K562 (cell line): ENCODE measurements around the gene HOXC10. TPM values are rescaled to one million over a fixed set of nuclear protein-coding genes. Genes with fewer than 3 reads are reported as not detected.
A peak's percentile ranks its signal among the peaks of the same experiment; 100 is the strongest.

Experiments
- ATAC-seq: fragments of 200-7000 bp; cut with Tn5 transposase; 3 replicates; pipeline ENCODE4 v1.9.1; 2020; ENCODE audit warnings: moderate library complexity
- BruUV-seq: library from RNA; stranded (reverse); fragments of 400-500 nt; replicated peaks from 2 replicates; lab custom pipeline; 2021; lab: Mats Ljungman, UMichigan
- CTCF ChIA-PET: fragments of 300-600 bp; formaldehyde crosslinking; extraction: SDS; loops from one replicate; lab custom pipeline; 2021; ENCODE audit warnings: low intra/inter-chr PET ratio; lab: Yijun Ruan, JAX
- POLR2A ChIA-PET: fragments of 300-600, 350-650 bp; sonication (Branson Sonifier 250); formaldehyde crosslinking; extraction: SDS; loops from one replicate; lab custom pipeline; 2021; ENCODE audit warnings: antibody characterized with exemption, inconsistent platforms; lab: Yijun Ruan, JAX
- DNase-seq, 4 experiments: peaks; one replicate each; pipeline versions ENCODE4 v3.0.0 to v3.0.0-alpha.2; 2011 to 2018; ENCODE audit warnings: low spot score in 3 of 4, mixed read lengths in 3 of 4; ENCODE audit errors: extremely low read depth in 1 of 4
- FAIRE-seq: peaks from 2 replicates; lab custom pipeline; 2011; peaks lifted over from hg19 to GRCh38; lab: Jason Lieb, UNC
- H2AFZ ChIP-seq: 2 replicates; pipeline ENCODE4 v1.6.0; 2011; ENCODE audit warnings: low read depth, low read length, control low read depth, inconsistent platforms
- H3K27ac ChIP-seq: fragments of 200-600 bp; 3 replicates; pipeline ENCODE4 v1.8.0; 2011; ENCODE audit warnings: low read depth, mild to moderate bottlenecking, control low read depth, inconsistent platforms, low read length, moderate library complexity, mixed read lengths; ENCODE audit errors: extremely low read depth
- H3K27me3 ChIP-seq, 2 experiments: fragments of 300-600 bp in 1 of 2; 2 replicates in 1 of 2; 3 replicates in 1 of 2; pipeline versions ENCODE4 v1.6.0 to v1.8.0; 2011; ENCODE audit warnings: inconsistent platforms in 2 of 2, low read length in 2 of 2, mild to moderate bottlenecking in 1 of 2, mixed read lengths in 1 of 2, moderate library complexity in 1 of 2; ENCODE audit not compliant: control insufficient read depth in 2 of 2, insufficient read depth in 2 of 2
- H3K36me3 ChIP-seq: fragments of 300-600 bp; 3 replicates; pipeline ENCODE4 v1.8.0; 2011; ENCODE audit warnings: mild to moderate bottlenecking, low read length, inconsistent platforms; ENCODE audit not compliant: control insufficient read depth, insufficient read depth
- H3K4me1 ChIP-seq, 2 experiments: fragments of 200-600 bp in 1 of 2; replicated peaks in 1 of 2; 2 replicates in 1 of 2; 3 replicates in 1 of 2; pipeline versions ENCODE4 v1.5.1 to v1.8.0; 2011; ENCODE audit warnings: inconsistent platforms in 2 of 2, low read length in 2 of 2, mild to moderate bottlenecking in 1 of 2, mixed read lengths in 1 of 2, moderate library complexity in 1 of 2; ENCODE audit not compliant: control insufficient read depth in 2 of 2, insufficient read depth in 2 of 2
- H3K4me2 ChIP-seq: 2 replicates; pipeline ENCODE4 v1.6.1; 2011; ENCODE audit warnings: low read length, control low read depth, inconsistent platforms, mixed read lengths; ENCODE audit not compliant: insufficient read depth
- H3K4me3 ChIP-seq: fragments of 200-600 bp; sonication (generic), shearing (Covaris generic); 2 replicates; pipeline ENCODE4 v1.5.1; 2016; ENCODE audit warnings: control low read depth, inconsistent platforms
- H3K79me2 ChIP-seq: fragments of 200-600 bp; 3 replicates; pipeline ENCODE4 v1.8.0; 2011; ENCODE audit warnings: low read length, inconsistent platforms; ENCODE audit not compliant: control insufficient read depth, insufficient read depth
- H3K9ac ChIP-seq, 2 experiments: 2 replicates each; pipeline versions ENCODE4 v1.6.0 to v1.6.1; 2011; ENCODE audit warnings: low read depth in 2 of 2, low read length in 2 of 2, control low read depth in 1 of 2, inconsistent platforms in 1 of 2, mild to moderate bottlenecking in 1 of 2, mixed read lengths in 1 of 2; ENCODE audit not compliant: insufficient read depth in 1 of 2
- H3K9me1 ChIP-seq: one replicate; pipeline ENCODE4 v1.6.0; 2011; ENCODE audit warnings: inconsistent platforms, mild to moderate bottlenecking, low read length, moderate library complexity; ENCODE audit not compliant: control insufficient read depth, insufficient read depth
- H3K9me3 ChIP-seq: replicated peaks from 2 replicates; pipeline ENCODE4 v1.5.1; 2011; ENCODE audit warnings: low read depth, low read length, inconsistent platforms; ENCODE audit not compliant: control insufficient read depth, insufficient read depth
- H4K20me1 ChIP-seq: replicated peaks from 2 replicates; pipeline ENCODE4 v1.6.1; 2011; ENCODE audit warnings: low read length, inconsistent platforms, mixed read lengths; ENCODE audit not compliant: control insufficient read depth, insufficient read depth
- NFYB ChIP-seq: IDR thresholded peaks from 2 replicates; pipeline ENCODE4 v1.6.1; 2011; ENCODE audit warnings: mild to moderate bottlenecking, moderate library complexity; ENCODE audit not compliant: insufficient read length; ENCODE audit errors: extremely low read depth
- TCFL5 ChIP-seq: fragments of 250-450 bp; sonication (Bioruptor Pico); conservative IDR thresholded peaks from 2 replicates; pipeline ENCODE4 v1.6.1; 2021; ENCODE audit warnings: mild to moderate bottlenecking, moderate library complexity, matching md5 sums
- ZFP91 ChIP-seq: sonication (generic); formaldehyde crosslinking; IDR thresholded peaks from 2 replicates; pipeline ENCODE4 v1.8.0; 2022; ENCODE audit warnings: mild to moderate bottlenecking, missing genetic modification reagents
- ZSCAN29 ChIP-seq: fragments of 450-650 bp; IDR thresholded peaks from 2 replicates; pipeline ENCODE4 v1.6.1; 2017
- WGBS: fragments of 100-300 bp; shearing (Covaris generic); methylation state at CpG from one replicate; pipeline ENCODE4 v1.1.6; 2016; ENCODE audit warnings: low coverage, mixed read lengths; ENCODE audit not compliant: insufficient coverage; ENCODE audit errors: missing lambda C conversion rate; 5-methylcytosine and 5-hydroxymethylcytosine counted together
- in situ Hi-C: fragments of 300-500 bp; cut with MboI; formaldehyde crosslinking; loops from 4 replicates; pipeline ENCODE4 v1.15.0; 2018; ENCODE audit warnings: inconsistent platforms, mixed read lengths
- intact Hi-C: fragments of 100-400 bp; cut with micrococcal nuclease; formaldehyde crosslinking; loops from 2 replicates; pipeline ENCODE4 v1.14.2; 2022
- polyA plus RNA-seq, 8 experiments: library from polyadenylated mRNA; depleted of rRNA in 4 of 8; stranded (reverse) in 5 of 8; unstranded in 3 of 8; fragments of >200 nt; fragmentation: Nextera tagmentation in 2 of 8; fragmentation: Illumina TruSeq in 1 of 8; extraction: Ambion mirVana in 2 of 8; extraction: Trizol in 1 of 8; gene quantifications; 2 replicates each; pipeline versions ENCODE4 v1.2.1 to v1.2.3, GENCODE V29; 2011 to 2014; ENCODE audit warnings: inconsistent platforms in 1 of 8, missing spikeins in 1 of 8
- total RNA-seq, 7 experiments: library from RNA; depleted of rRNA in 6 of 7; stranded (reverse); fragments of >200 nt in 6 of 7; fragmentation: Illumina TruSeq in 2 of 7; extraction: Trizol in 2 of 7; gene quantifications; 2 replicates each; pipeline versions ENCODE4 v1.2.1 to v1.2.3, GENCODE V29; 2011 to 2021; ENCODE audit warnings: low replicate concordance in 1 of 7

The HOXC10 gene
- total and polyA plus RNA-seq, 9 of the 15 experiments (the other 6 are each of a cell fraction or from before 2014, with no cell fraction given) = 0.13 to 0.77 (median 0.35) TPM; not detected in 2

- TF ChIP-seq ZFP91 (CRISPR knock-in tag) (no peak), TCFL5 (CRISPR knock-in tag) (no peak)
- TF ChIP-seq, all 486 proteins: peak for 0
Observed at GRCh38 chr12:54016051-54016450, 31.1 kb downstream of the HOXC10 start (continued).

- no peak for DNase-seq
- H3K27me3 ChIP-seq = no peaks in the 10 kb centered on the region
- no peak for TF ChIP-seq ZSCAN29
- peak; percentile 11 for TF ChIP-seq NFYB
- TF ChIP-seq, all 486 proteins: peak for 1
- Histone ChIP-seq H3K4me2 (no peak overlapping the region; the same call in 1 of the 2 replicates), H3K9me1 (no peaks in the 10 kb centered on the region), H2AFZ (no peak overlapping the region), H4K20me1 (no peaks in the 10 kb centered on the region), H3K9ac (no peak overlapping the region; a peak in 1 of 4 replicates), H3K4me1 (peaks cover 10 to 41% of the 10 kb centered on the region in 2 experiments), H3K79me2 (peaks cover 3% of the 10 kb centered on the region; the same call in 2 of the 3 replicates), H3K27ac (no peak overlapping the region), H3K36me3 (no peaks in the 10 kb centered on the region), H3K9me3 (no peaks in the 10 kb centered on the region), H3K4me3 (no peak overlapping the region)
- no TSS peak for BruUV-seq
- no peak for FAIRE-seq
- intact Hi-C loops = loop anchor here (10.0 kb wide), 1 partner anchor 278 kb away; no protein-coding TSS in a partner anchor
- in situ Hi-C loops = no loop called here
- CTCF ChIA-PET = no interaction called here
- no peak for ATAC-seq
- POLR2A ChIA-PET = interaction anchor here (0.5 to 2.1 kb wide), 7 partner anchors 8 to 179 kb away, joined by 4 to 10 read pairs (median 5); partner anchors contain the start of gene HOXC8
- 65% methylated on average over 23 of the region's 25 CpGs for WGBS
Observed at GRCh38 chr12:54016478-54016964, 31.6 kb downstream of the HOXC10 start.
